Measurements from ENCODE around the gene ATP6V1A. TPM values are rescaled to one million over a fixed set of nuclear protein-coding genes. Genes with fewer than 3 reads are reported as not detected.

ATP6V1A gene
- total RNA-seq: 10 to 100 TPM; 51.6 to 55.9 TPM
- polyA plus RNA-seq (ENCODE audit: insufficient read depth, low read depth, low replicate concordance): 37.8 TPM
- long read RNA-seq, donor 1, full-length matches to known transcripts: 6 of 6 reads
- long read RNA-seq, donor 1, partial matches to known transcripts: 0 of 6 reads
- long read RNA-seq, donor 1, other reads (novel, unspliced or antisense): 0 of 6 reads
- long read RNA-seq, donor 2, full-length matches to known transcripts: 6 of 6 reads
- long read RNA-seq, donor 2, partial matches to known transcripts: 0 of 6 reads
- long read RNA-seq, donor 2, other reads (novel, unspliced or antisense): 0 of 6 reads

GRCh38 chr3:113746548-113747282, at the start of gene ATP6V1A:
TSS of gene ATP6V1A (plus strand) at chr3:113747035. CDS start at chr3:113778754, 31,719 bp downstream.
- WGBS, 2 donors: 0 to 1% methylated on average over 26 to 34 of the region's 34 CpGs
- H3K9me3 ChIP-seq: no peaks in the 10 kb centered on the region
- peaks cover 19% of the 10 kb centered on the region for H3K4me1 ChIP-seq
- H3K27ac ChIP-seq: peak within 1 kb of the TSS; percentile 99 to 100
- DNase-seq: peak; percentile 96
- intact Hi-C loops (cut with DNase I; ENCODE audit: low total_unique reads): no loop called here
- H3K4me3 ChIP-seq: peak within 1 kb of the TSS; percentile 97 to 98
- no peaks in the 10 kb centered on the region for H3K36me3 ChIP-seq (ENCODE audit: low read depth, missing control alignments)
- no peaks in the 10 kb centered on the region for H3K27me3 ChIP-seq
- TF ChIP-seq POLR2A (IDR thresholded peaks at IDR 0.05): no peak
- peak in 1 of 3 experiments; percentile 7 for TF ChIP-seq CTCF (IDR thresholded peaks at IDR 0.05)

- Histone ChIP-seq H3K27ac (peak overlapping the region; percentile 89 to 100), H3K27me3 (no peaks in the 10 kb centered on the region), H3K4me3 (peak overlapping the region; percentile 91 to 97), H3K36me3 (ENCODE audit: low read depth, missing control alignments) (no peaks in the 10 kb centered on the region), H3K4me1 (peaks cover 18% of the 10 kb centered on the region), H3K9me3 (no peaks in the 10 kb centered on the region)
- 2 to 3% methylated on average over 10 of the region's 10 CpGs for WGBS, 2 donors
- DNase-seq: no peak
- intact Hi-C loops (cut with DNase I; ENCODE audit: low total_unique reads): no loop called here
- TF ChIP-seq POLR2A (IDR thresholded peaks at IDR 0.05): no peak
- TF ChIP-seq CTCF (IDR thresholded peaks at IDR 0.05): no peak
Measured at GRCh38 chr3:113697500-113698090, 49.2 kb upstream of the ATP6V1A start.

GRCh38 chr3:113698213-113698742, 48.6 kb upstream of the ATP6V1A start:
- H3K4me3 ChIP-seq: no peak overlapping the region
- H3K36me3 ChIP-seq (ENCODE audit: low read depth, missing control alignments): no peaks in the 10 kb centered on the region
- H3K27me3 ChIP-seq: no peaks in the 10 kb centered on the region
- no peaks in the 10 kb centered on the region for H3K9me3 ChIP-seq
- no peak for TF ChIP-seq POLR2A (IDR thresholded peaks at IDR 0.05)
- TF ChIP-seq CTCF (IDR thresholded peaks at IDR 0.05): no peak
- H3K27ac ChIP-seq: peak overlapping the region; percentile 89 to 100
- intact Hi-C loops (cut with DNase I; ENCODE audit: low total_unique reads): no loop called here
- 40 to 47% methylated on average over 6 of the region's 6 CpGs for WGBS, 2 donors
- DNase-seq: no peak
- H3K4me1 ChIP-seq: peaks cover 18% of the 10 kb centered on the region

GRCh38 chr3:113698956-113699355, 47.9 kb upstream of the ATP6V1A start:
- Histone ChIP-seq H3K27ac (peak overlapping the region; percentile 27 to 100), H3K36me3 (ENCODE audit: low read depth, missing control alignments) (no peaks in the 10 kb centered on the region), H3K4me1 (peaks cover 15% of the 10 kb centered on the region), H3K9me3 (no peaks in the 10 kb centered on the region), H3K4me3 (peak overlapping the region in 1 of 2 donors; percentile 36), H3K27me3 (no peaks in the 10 kb centered on the region)
- intact Hi-C loops (cut with DNase I; ENCODE audit: low total_unique reads): no loop called here
- 18 to 22% methylated on average over 17 to 24 of the region's 24 CpGs for WGBS, 2 donors
- DNase-seq: peak; percentile 29
- TF ChIP-seq POLR2A (IDR thresholded peaks at IDR 0.05) (no peak), CTCF (IDR thresholded peaks at IDR 0.05) (no peak)

All from testis (tissue), 5 donors.